HG03045 (cell line): ENCODE results near the gene AURKAIP1.

Experiments
- ATAC-seq: cut with Tn5 transposase; IDR thresholded peaks from one replicate; pipeline ENCODE4 v1.9.1; 2021; ENCODE audit warnings: mild to moderate bottlenecking, moderate library complexity; ENCODE audit not compliant: unreplicated experiment

Gene AURKAIP1

DNA sequence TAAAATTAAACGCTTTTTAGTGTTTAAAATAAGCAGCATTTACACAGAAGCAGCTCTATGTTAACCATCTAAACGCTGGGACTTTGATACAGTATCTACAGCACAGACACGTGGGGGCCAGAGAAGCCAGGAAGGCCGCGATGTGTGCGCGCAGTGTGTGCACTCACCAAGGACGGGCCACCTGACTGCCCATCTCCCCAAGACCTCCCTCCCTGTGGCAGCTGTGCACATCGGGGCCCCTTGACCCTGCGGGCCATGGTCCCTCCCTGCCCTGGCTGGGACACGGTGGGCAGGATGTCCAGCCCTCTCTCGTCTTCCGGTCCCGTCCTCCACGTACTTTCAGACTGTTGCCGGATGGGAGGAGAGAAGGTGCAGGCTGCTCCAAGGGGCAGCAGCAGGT lies 39.7 kb downstream of the AURKAIP1 start:
- ATAC-seq = no peak

DNA sequence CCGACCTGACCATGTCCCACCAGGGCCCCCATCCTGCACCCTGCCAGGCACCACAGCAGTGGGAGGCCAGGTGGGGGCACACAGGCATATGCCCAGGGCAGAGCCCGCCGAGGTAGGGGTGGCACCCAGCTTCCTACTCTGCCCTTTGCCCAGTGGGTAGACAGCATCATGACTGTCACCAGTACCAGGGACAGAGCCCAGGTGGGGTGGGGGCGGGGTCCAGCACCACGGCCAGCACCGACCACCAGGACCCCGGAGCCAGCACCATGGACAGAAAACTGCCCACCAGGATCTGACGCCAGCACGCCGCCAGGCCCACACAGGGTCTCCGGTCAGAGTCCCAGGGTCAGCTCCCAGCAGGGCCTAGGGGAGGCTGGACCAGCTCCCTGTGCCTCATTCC lies 40.2 kb downstream of the AURKAIP1 start:
- no peak for ATAC-seq

GRCh38 chr1:1333551-1334241 lies 41.3 kb downstream of the AURKAIP1 start:
- no peak for ATAC-seq

- ATAC-seq = no peak
Observed at GRCh38 chr1:1332774-1333480, 42.1 kb downstream of the AURKAIP1 start.

DNA sequence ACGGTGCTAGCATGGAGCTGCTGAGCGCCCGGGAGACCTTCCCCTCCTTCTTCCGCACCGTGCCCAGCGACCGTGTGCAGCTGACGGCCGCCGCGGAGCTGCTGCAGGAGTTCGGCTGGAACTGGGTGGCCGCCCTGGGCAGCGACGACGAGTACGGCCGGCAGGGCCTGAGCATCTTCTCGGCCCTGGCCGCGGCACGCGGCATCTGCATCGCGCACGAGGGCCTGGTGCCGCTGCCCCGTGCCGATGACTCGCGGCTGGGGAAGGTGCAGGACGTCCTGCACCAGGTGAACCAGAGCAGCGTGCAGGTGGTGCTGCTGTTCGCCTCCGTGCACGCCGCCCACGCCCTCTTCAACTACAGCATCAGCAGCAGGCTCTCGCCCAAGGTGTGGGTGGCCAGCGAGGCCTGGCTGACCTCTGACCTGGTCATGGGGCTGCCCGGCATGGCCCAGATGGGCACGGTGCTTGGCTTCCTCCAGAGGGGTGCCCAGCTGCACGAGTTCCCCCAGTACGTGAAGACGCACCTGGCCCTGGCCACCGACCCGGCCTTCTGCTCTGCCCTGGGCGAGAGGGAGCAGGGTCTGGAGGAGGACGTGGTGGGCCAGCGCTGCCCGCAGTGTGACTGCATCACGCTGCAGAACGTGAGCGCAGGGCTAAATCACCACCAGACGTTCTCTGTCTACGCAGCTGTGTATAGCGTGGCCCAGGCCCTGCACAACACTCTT lies 42.8 kb downstream of the AURKAIP1 start:
- no peak for ATAC-seq

DNA sequence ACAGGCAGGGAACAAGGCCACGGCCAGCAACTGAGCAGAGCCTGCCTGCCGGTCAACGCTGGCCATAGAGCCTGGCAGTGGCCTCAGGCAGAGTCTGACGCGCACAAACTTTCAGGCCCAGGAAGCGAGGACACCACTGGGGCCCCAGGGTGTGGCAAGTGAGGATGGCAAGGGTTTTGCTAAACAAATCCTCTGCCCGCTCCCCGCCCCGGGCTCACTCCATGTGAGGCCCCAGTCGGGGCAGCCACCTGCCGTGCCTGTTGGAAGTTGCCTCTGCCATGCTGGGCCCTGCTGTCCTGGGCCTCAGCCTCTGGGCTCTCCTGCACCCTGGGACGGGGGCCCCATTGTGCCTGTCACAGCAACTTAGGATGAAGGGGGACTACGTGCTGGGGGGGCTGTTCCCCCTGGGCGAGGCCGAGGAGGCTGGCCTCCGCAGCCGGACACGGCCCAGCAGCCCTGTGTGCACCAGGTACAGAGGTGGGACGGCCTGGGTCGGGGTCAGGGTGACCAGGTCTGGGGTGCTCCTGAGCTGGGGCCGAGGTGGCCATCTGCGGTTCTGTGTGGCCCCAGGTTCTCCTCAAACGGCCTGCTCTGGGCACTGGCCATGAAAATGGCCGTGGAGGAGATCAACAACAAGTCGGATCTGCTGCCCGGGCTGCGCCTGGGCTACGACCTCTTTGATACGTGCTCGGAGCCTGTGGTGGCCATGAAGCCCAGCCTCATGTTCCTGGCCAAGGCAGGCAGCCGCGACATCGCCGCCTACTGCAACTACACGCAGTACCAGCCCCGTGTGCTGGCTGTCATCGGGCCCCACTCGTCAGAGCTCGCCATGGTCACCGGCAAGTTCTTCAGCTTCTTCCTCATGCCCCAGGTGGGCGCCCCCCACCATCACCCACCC lies 43.7 kb downstream of the AURKAIP1 start, which contains the start of gene TAS1R3:
TSS of gene TAS1R3 (plus strand) at position 213 of the 898 bp plus-strand sequence. CDS start at position 279, 66 bp downstream.
- no peak for ATAC-seq

GRCh38 chr1:1330366-1331067 lies 44.5 kb downstream of the AURKAIP1 start:
- no peak for ATAC-seq

DNA sequence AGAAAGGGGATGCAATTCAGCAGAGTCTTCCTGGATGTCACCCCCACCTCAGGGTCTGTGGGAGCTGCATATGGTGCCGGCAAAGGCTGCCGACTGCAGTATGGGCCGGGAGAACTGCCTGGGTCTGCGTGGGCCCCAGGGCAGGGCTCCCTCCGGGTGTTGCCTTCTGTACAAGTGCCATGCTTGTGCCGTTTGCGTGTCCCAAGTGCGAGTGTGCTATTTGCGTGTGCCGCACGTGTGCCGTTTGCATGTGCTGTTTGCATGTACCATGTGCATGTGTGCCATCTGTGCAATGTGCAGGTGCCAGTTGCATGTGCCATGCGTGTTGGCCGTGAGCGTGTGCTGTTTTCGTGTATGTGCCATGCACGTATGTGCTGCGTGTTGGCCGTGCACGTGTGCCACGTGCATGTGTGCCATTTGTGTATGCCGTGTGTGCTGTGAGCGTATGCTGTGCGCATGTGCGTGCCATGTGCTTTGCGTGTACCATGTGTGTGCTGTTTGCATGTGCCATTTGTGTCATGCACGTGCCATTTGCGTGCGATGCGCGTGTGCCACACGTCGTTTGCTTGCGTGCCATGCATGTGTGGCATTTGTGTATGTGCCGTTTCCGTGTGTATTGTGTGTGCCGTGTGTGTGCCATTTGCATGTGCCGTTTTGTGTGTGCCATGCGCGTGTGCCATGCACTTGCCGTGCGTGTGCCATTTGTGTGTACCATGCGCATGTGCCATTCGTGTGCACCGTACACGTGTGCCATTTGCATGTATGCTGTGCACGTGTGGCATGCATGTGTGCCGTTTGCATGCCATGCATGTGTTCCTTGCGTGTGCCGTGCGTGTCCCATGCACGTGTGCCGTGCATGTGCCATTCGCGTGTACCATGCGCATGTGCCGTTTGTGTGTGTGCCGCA lies 45.5 kb downstream of the AURKAIP1 start:
- no peak for ATAC-seq

DNA sequence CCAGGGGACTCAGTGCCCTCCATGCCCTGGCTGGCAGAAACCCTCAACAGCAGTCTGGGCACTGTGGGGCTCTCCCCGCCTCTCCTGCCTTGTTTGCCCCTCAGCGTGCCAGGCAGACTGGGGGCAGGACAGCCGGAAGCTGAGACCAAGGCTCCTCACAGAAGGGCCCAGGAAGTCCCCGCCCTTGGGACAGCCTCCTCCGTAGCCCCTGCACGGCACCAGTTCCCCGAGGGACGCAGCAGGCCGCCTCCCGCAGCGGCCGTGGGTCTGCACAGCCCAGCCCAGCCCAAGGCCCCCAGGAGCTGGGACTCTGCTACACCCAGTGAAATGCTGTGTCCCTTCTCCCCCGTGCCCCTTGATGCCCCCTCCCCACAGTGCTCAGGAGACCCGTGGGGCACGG lies 46.8 kb downstream of the AURKAIP1 start:
- ATAC-seq = no peak

DNA sequence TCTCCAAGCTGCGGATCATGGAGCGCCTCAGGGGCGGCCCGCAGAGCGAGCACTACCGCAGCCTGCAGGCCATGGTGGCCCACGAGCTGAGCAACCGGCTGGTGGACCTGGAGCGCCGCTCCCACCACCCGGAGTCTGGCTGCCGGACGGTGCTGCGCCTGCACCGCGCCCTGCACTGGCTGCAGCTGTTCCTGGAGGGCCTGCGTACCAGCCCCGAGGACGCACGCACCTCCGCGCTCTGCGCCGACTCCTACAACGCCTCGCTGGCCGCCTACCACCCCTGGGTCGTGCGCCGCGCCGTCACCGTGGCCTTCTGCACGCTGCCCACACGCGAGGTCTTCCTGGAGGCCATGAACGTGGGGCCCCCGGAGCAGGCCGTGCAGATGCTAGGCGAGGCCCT lies 47.7 kb downstream of the AURKAIP1 start:
- no peak for ATAC-seq

DNA sequence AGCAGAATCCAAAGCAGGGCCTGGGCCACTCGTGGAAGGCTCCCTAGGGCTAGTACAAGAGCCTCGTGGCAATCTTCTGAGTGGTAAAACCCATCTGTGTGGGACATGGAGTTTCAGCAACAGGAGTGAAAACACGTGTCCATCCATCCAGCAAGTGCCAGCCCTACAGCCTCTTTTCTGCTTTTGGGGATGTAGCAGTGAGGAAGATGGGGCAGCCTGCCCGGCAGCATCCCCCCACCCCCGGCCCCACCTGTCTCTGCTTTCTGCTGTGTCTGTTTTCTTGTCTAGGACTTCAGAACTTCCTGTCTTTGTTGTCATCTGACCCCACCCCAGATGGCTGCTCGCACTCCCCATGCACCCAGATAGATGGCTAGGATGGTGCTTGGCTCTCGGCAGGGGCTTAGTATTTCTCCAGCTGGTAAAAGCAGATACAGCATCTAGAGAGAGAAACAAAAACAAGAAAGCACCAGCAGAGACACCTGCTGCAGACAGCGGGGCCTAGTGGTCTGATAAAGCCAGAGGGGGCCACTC lies 48.9 kb downstream of the AURKAIP1 start:
- no peak for ATAC-seq

DNA sequence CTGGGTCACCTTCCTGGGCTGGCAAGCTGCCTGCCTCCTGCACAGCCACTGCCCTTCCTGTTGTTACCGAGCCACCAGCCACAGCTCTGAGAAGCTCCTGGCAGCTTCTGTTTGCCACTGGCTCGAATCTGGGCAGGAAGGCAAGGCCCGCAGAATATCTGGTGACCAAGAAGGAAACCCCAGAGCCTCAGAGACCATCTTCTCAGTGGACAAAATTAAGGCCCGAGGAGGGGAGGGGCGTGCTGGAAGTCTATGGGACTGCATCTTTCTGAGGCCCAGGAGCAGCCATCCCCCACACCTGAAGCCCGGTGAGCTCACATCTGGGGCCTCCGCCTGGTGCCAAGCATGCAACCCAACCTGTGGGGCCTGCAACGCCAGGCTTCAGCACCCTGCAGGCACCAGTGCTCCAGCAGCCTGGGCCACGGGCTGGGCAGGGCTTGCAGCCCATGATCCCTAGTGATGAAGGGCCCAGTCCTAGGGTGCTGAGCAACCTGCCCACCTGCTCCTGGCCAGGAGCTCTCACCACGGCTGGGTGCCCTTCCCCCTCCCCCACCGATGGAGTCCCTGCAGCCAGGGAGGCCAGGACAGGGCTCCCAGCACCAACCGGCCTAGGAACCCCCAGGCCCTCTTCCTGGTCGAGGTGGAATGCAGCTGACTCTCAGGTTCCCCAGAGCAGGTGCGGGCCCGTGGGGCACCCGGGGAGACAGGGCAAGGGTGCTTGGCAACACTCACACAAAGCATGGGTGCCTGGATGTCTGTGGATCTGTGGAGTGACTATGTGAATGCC lies 49.5 kb downstream of the AURKAIP1 start:
- ATAC-seq = no peak

GRCh38 chr1:1324524-1325287 lies 50.3 kb downstream of the AURKAIP1 start, which contains the start of the genes CPTP and INTS11:
CPTP (plus strand) TSS chr1:1324802; CDS start chr1:1326911, 2,109 bp downstream.
INTS11 (minus strand) TSS chr1:1324660; CDS start chr1:1324608, 52 bp downstream.
- ATAC-seq = peak; percentile 64

DNA sequence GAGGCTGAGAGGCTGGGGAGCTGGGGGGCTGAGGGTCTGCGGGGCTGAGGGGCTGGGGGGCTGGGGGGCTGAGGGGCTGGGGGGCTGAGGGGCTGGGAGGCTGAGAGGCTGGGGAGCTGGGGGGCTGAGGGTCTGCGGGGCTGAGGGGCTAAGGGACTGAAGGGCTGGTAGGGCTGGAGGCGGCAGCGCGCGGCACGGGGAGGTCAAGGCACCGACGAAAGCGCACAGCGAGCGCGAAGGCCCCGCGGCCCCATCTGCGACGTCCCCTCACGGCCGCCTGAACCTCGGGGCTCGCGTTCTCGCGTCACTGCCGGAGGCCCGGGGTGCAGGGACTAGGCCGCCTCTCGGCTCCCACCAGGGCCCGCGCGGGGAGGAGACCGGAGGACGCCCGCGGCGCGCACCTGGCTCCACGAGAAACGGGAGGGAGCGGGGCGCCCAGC lies 50.9 kb downstream of the AURKAIP1 start:
- peak; percentile 28 for ATAC-seq
